ACC112 (cell line): ENCODE results near the gene ZDHHC20.

Experiments
- H2AFZ ChIP-seq: fragments of 200-600 bp; sonication (generic); one replicate; pipeline ENCODE4 v1.6.0; 2017; ENCODE audit warnings: antibody characterized with exemption, low read length; ENCODE audit not compliant: unreplicated experiment
- H3K27ac ChIP-seq: fragments of 200-600 bp; sonication (generic); 2 replicates; pipeline ENCODE4 v1.5.1; 2014; ENCODE audit warnings: low read depth, mild to moderate bottlenecking, antibody characterized with exemption, low read length, moderate library complexity
- H3K27me3 ChIP-seq: fragments of 200-600 bp; sonication (generic); 2 replicates; pipeline ENCODE4 v1.6.1; 2014; ENCODE audit warnings: mild to moderate bottlenecking, antibody characterized with exemption, low read length, moderate library complexity, mixed read lengths; ENCODE audit not compliant: insufficient read depth
- H3K36me3 ChIP-seq: fragments of 200-600 bp; sonication (generic); 2 replicates; pipeline ENCODE4 v1.6.1; 2016; ENCODE audit warnings: mild to moderate bottlenecking, antibody characterized with exemption, low read length, moderate library complexity, mixed read lengths; ENCODE audit not compliant: insufficient read depth
- H3K4me1 ChIP-seq: fragments of 200-600 bp; sonication (generic); one replicate; pipeline ENCODE4 v1.6.1; 2016; ENCODE audit warnings: low read length, mixed read lengths; ENCODE audit not compliant: insufficient read depth, unreplicated experiment, control insufficient read depth
- H3K4me3 ChIP-seq: fragments of 200-600 bp; sonication (generic); 2 replicates; pipeline ENCODE4 v1.5.1; 2014; ENCODE audit warnings: mild to moderate bottlenecking, low read depth, low read length
- H3K79me2 ChIP-seq: fragments of 200-600 bp; sonication (generic); one replicate; pipeline ENCODE4 v1.6.0; 2016; ENCODE audit warnings: low read length; ENCODE audit not compliant: control insufficient read depth, unreplicated experiment, insufficient read depth

The ZDHHC20 gene

GRCh38 chr13:21342699-21343442 lies 116.2 kb downstream of the ZDHHC20 start:
- Histone ChIP-seq H3K79me2 (no peaks in the 10 kb centered on the region), H3K27ac (no peak overlapping the region), H3K4me3 (no peak overlapping the region), H2AFZ (no peak overlapping the region), H3K27me3 (no peaks in the 10 kb centered on the region), H3K4me1 (no peaks in the 10 kb centered on the region), H3K36me3 (no peaks in the 10 kb centered on the region)

GRCh38 chr13:21341637-21342422 lies 117.3 kb downstream of the ZDHHC20 start:
- Histone ChIP-seq H3K27ac (no peak overlapping the region), H2AFZ (no peak overlapping the region), H3K36me3 (no peaks in the 10 kb centered on the region), H3K27me3 (no peaks in the 10 kb centered on the region), H3K4me3 (no peak overlapping the region), H3K79me2 (no peaks in the 10 kb centered on the region), H3K4me1 (no peaks in the 10 kb centered on the region)

GRCh38 chr13:21338639-21339278 lies 120.3 kb downstream of the ZDHHC20 start:
- no peaks in the 10 kb centered on the region for H3K79me2 ChIP-seq

GRCh38 chr13:21338156-21338555 lies 120.9 kb downstream of the ZDHHC20 start:
- Histone ChIP-seq H3K27ac (no peak overlapping the region), H3K4me1 (no peaks in the 10 kb centered on the region), H3K4me3 (no peak overlapping the region), H2AFZ (no peak overlapping the region), H3K79me2 (no peaks in the 10 kb centered on the region), H3K36me3 (no peaks in the 10 kb centered on the region), H3K27me3 (peaks cover 11% of the 10 kb centered on the region; the same call in 1 of the 2 replicates)

More at GRCh38 chr13:21338639-21339278, 120.3 kb downstream of the ZDHHC20 start:
- Histone ChIP-seq H3K27ac (no peak overlapping the region), H2AFZ (no peak overlapping the region), H3K36me3 (no peaks in the 10 kb centered on the region), H3K4me3 (no peak overlapping the region), H3K27me3 (peaks cover 9% of the 10 kb centered on the region; the same call in 1 of the 2 replicates), H3K4me1 (no peaks in the 10 kb centered on the region)

- Histone ChIP-seq H3K4me1 (no peaks in the 10 kb centered on the region), H2AFZ (no peak overlapping the region), H3K36me3 (no peaks in the 10 kb centered on the region), H3K79me2 (no peaks in the 10 kb centered on the region), H3K4me3 (no peak overlapping the region), H3K27me3 (peaks cover 23% of the 10 kb centered on the region; the same call in 1 of the 2 replicates), H3K27ac (no peak overlapping the region)
These were observed 122.3 kb downstream of the ZDHHC20 start for GRCh38 chr13:21336609-21337349.

GRCh38 chr13:21333186-21333585 lies 125.9 kb downstream of the ZDHHC20 start:
- Histone ChIP-seq H3K79me2 (no peaks in the 10 kb centered on the region), H3K27ac (no peak overlapping the region), H3K36me3 (no peaks in the 10 kb centered on the region), H3K27me3 (peaks cover 23% of the 10 kb centered on the region; the same call in 1 of the 2 replicates), H3K4me3 (no peak overlapping the region), H2AFZ (no peak overlapping the region), H3K4me1 (no peaks in the 10 kb centered on the region)

GRCh38 chr13:21330126-21330861 lies 128.8 kb downstream of the ZDHHC20 start:
- Histone ChIP-seq H3K27me3 (peaks cover 23% of the 10 kb centered on the region; the same call in 1 of the 2 replicates), H3K4me1 (no peaks in the 10 kb centered on the region), H3K4me3 (no peak overlapping the region), H3K79me2 (no peaks in the 10 kb centered on the region), H3K27ac (no peak overlapping the region), H3K36me3 (no peaks in the 10 kb centered on the region), H2AFZ (no peak overlapping the region)

GRCh38 chr13:21328836-21329477 lies 130.1 kb downstream of the ZDHHC20 start:
- H3K27me3 ChIP-seq, result peaks cover 16% of the 10 kb centered on the region; the same call in 1 of the 2 replicates
- H3K36me3 ChIP-seq, result no peaks in the 10 kb centered on the region
- H3K4me3 ChIP-seq, result no peak overlapping the region
- H3K79me2 ChIP-seq, result no peaks in the 10 kb centered on the region
- no peak overlapping the region for H3K27ac ChIP-seq
- no peaks in the 10 kb centered on the region for H3K4me1 ChIP-seq
- no peak overlapping the region for H2AFZ ChIP-seq

GRCh38 chr13:21328201-21328600 lies 130.9 kb downstream of the ZDHHC20 start:
- Histone ChIP-seq H3K36me3 (no peaks in the 10 kb centered on the region), H2AFZ (no peak overlapping the region), H3K27me3 (peaks cover 13% of the 10 kb centered on the region; the same call in 1 of the 2 replicates), H3K27ac (no peak overlapping the region), H3K4me1 (no peaks in the 10 kb centered on the region), H3K79me2 (no peaks in the 10 kb centered on the region), H3K4me3 (no peak overlapping the region)
